ENCODE measurements around the gene STK33.

STK33 gene

DNA sequence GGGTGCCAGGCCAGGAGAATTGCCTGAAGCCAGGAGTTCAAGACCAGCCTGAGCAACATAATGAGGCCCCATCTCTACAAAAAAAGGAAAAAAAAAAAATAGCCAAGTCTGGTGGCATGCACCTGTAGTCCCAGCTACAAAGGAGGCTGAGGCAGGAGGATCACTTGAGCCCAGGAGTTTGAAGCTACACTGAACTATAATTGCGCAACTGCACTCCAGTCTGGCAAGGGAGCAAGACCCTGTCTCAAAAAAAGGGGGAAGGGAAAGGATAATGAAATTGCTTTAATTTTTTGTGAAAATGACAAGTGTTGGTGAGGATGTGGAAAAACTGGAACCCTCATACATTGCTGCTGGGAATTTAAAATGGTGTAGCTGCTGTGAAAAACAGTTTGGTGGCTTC lies 19.2 kb downstream of the STK33 start:
- TF ChIP-seq CTCF (conservative IDR thresholded peaks at IDR 0.05; ENCODE audit: low read length) = no peak
- DNase-seq (ENCODE audit: low read depth) = no peak

DNA sequence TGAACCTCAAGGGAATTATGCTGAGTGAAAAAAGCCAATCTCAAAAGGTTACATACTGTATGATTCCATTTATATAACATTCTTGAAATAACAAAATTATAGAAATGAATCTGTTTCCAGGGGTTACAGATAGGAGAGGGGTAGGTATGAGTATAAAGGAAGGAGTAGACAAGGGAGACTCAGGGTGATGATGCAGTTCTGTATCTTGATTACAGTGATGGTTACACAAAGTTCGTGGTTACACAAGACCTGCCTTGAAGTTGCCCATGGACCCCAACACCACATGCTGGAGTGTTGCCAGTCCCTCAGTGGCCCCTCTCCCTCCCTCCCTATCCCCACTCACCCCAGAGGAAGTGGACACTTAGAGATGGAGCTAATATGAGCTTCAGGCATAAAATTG lies 20.3 kb downstream of the STK33 start:
- TF ChIP-seq CTCF (conservative IDR thresholded peaks at IDR 0.05; ENCODE audit: low read length) = no peak
- DNase-seq (ENCODE audit: low read depth) = no peak
- no peak overlapping the region for H3K4me3 ChIP-seq (ENCODE audit: low read length)

More for the DNA sequence above, 19.2 kb downstream of the STK33 start:
- no peak overlapping the region for H3K4me3 ChIP-seq (ENCODE audit: low read length)

DNA sequence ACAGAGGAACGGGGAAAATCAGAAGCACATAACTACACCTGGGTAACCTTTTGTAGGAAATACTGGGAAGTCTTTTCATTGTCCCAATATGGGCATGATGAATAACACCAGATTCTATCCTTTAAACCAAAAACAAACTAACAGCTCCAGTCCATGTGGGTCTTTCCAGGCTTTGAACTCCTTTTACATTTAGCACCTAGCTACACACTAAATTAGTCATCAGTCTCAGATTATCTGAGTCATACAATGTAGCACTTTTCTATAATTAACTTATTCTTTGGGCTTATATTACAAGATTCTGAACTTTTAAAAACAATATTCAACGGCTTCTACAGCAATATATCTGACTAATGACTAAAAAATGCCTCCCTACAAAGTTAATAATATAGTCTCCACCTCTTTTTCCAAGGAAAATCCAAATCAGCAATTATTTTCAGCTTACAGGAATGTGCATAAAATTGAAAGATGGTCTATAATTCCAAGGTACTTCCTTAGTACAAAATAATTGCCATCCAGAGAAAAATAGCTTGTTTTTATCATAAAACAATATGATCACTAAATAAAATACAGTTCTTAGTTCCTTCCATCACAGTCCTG lies 26.3 kb downstream of the STK33 start:
- peak; percentile 3 for DNase-seq (ENCODE audit: low read depth)
- no peak for TF ChIP-seq CTCF (conservative IDR thresholded peaks at IDR 0.05; ENCODE audit: low read length)
- H3K4me3 ChIP-seq (ENCODE audit: low read length) = no peak overlapping the region

DNA sequence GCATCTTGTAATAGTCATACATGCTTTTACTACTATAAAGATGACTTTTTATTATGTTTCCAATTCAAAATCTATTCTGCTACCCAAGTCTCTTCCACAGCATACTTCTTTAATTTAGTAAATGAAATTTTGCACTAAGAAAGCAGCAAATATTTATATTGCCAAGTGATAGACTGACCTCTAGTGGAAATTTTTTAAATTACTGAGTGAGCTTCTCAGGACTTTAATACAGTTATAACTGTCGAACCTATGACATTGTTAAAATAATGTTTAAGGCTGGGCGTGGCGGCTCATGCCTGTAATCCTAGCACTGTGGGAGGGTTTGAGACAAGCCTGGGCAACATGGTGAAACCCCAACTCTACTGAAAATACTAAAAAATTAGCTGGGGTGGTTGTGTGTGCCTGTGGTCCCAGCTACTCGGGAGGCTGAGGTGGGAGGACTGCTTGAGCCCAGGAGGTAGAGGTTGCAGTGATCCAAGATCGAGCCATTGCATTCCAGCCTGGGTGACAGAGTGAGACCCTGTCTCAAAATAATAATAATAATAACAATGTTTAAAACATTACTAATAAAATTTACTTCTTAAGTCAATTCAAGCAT lies 27.3 kb downstream of the STK33 start:
- H3K4me3 ChIP-seq (ENCODE audit: low read length) = no peak overlapping the region
- peak; percentile 52 for DNase-seq (ENCODE audit: low read depth)
- peak; percentile 66 for TF ChIP-seq CTCF (conservative IDR thresholded peaks at IDR 0.05; ENCODE audit: low read length)

- H3K4me3 ChIP-seq (ENCODE audit: low read length) = no peak overlapping the region
- no peak for TF ChIP-seq CTCF (conservative IDR thresholded peaks at IDR 0.05; ENCODE audit: low read length)
- DNase-seq (ENCODE audit: low read depth) = no peak
Observed at GRCh38 chr11:8564526-8564925, 29.5 kb downstream of the STK33 start.

DNA sequence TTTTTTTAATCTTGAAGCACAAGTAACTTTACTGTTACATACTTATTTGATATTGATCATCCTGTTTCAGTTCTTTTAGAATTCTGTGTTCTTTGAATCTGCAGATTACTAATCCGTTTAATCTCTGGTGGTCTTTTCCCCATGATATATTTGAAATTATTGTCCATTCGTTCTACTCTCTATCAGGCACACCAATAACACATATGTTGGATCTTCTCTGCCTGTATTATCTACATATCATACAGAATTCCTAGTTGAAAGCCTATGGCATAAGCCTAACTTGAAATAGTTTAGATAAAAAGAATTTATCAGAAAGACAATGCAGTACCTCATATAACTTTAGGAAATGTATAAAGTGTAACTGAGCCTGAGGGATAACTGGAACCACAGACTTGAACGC lies 32.6 kb downstream of the STK33 start:
- TF ChIP-seq CTCF (conservative IDR thresholded peaks at IDR 0.05; ENCODE audit: low read length) = no peak
- no peak overlapping the region for H3K4me3 ChIP-seq (ENCODE audit: low read length)
- no peak for DNase-seq (ENCODE audit: low read depth)

DNA sequence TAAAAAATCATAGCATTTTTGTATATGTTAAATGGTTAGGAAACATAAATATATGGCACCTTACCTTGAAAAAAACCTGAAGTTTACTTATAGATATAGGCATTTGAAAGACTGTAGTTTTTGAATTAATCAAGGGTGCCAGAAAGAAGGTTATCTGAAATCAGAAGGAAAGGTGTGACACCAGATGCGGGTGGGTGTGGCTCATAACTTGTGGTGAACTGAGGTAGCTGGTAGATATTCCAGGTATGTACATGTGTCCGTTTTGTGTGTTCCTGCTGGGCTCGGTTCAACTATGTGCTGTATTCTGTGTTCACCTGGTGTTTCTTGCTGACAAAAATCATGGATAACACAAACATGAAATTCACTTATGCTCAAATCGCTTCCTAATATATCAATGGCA lies 35.6 kb downstream of the STK33 start:
- TF ChIP-seq CTCF (conservative IDR thresholded peaks at IDR 0.05; ENCODE audit: low read length) = no peak
- H3K4me3 ChIP-seq (ENCODE audit: low read length) = no peak overlapping the region
- DNase-seq (ENCODE audit: low read depth) = no peak

Data from AG10803 (cell line).